Amygdala (tissue), 56 donors: ENCODE data around the gene PAWR.
"Not testable (repeated sequence)": the region's sequence is repeated elsewhere in the genome, so short reads cannot be mapped to it uniquely, and the experiment has no call there.

Source experiments
- DNase-seq, 56 donors: peaks; one replicate each; lab custom pipeline; 2025; lab: John Stamatoyannopoulos, UW

Gene PAWR

GRCh38 chr12:79557690-79558315 lies 133.0 kb downstream of the PAWR start:
- no peak for DNase-seq

GRCh38 chr12:79555028-79555925 lies 135.5 kb downstream of the PAWR start:
- peak in 3 of 56 donors; percentile 0 to 7 (median 1) for DNase-seq

- no peak for DNase-seq
Measured at GRCh38 chr12:79553863-79554574, 136.7 kb downstream of the PAWR start.

GRCh38 chr12:79552192-79552591 lies 138.6 kb downstream of the PAWR start:
- no peak for DNase-seq

GRCh38 chr12:79549531-79550271 lies 141.1 kb downstream of the PAWR start:
- no peak for DNase-seq

- DNase-seq = no peak
Measured at GRCh38 chr12:79548610-79548924, 142.2 kb downstream of the PAWR start.

- peak in 17 of 56 donors; percentile 3 to 70 (median 10) for DNase-seq
Measured at GRCh38 chr12:79547735-79548609, 142.8 kb downstream of the PAWR start.

- DNase-seq = no peak
Measured at GRCh38 chr12:79547044-79547734, 143.6 kb downstream of the PAWR start.

GRCh38 chr12:79546466-79547043 lies 144.2 kb downstream of the PAWR start:
- DNase-seq = no peak

GRCh38 chr12:79544439-79544838 lies 146.3 kb downstream of the PAWR start:
- DNase-seq = not testable (repeated sequence)

- DNase-seq = no peak
Measured at GRCh38 chr12:79537675-79538074, 153.1 kb downstream of the PAWR start.

- no peak for DNase-seq
Measured at GRCh38 chr12:79535751-79536150, 155.0 kb downstream of the PAWR start.
